OCI-LY7 (cell line): Measurements from ENCODE around the gene PIP4P1. TPM values are rescaled to one million over a fixed set of nuclear protein-coding genes. Genes with fewer than 3 reads are reported as not detected.
A peak's percentile ranks its signal among the peaks of the same experiment; 100 is the strongest.

Experiments
- BruUV-seq: library from RNA; stranded (reverse); fragments of 400-500 nt; replicated peaks from 2 replicates; lab custom pipeline; 2021; lab: Mats Ljungman, UMichigan
- CTCF ChIA-PET: fragments of 300-600 bp; sonication (Branson Sonifier 250); formaldehyde crosslinking; loops from one replicate; lab custom pipeline; 2022; ENCODE audit warnings: antibody characterized with exemption; ENCODE audit not compliant: unreplicated experiment; lab: Charles Lee
- POLR2A ChIA-PET: fragments of 300-600 bp; sonication (Branson Sonifier 250); formaldehyde crosslinking; loops from one replicate; lab custom pipeline; 2022; ENCODE audit warnings: antibody characterized with exemption; lab: Charles Lee
- DNase-seq: peaks from one replicate; pipeline ENCODE4 v3.0.0-alpha.2; 2015; ENCODE audit warnings: low spot score
- H2AFZ ChIP-seq: fragments of 200-600 bp; sonication (generic), shearing (Covaris generic); 2 replicates; pipeline ENCODE4 v1.6.1; 2014; ENCODE audit warnings: mild to moderate bottlenecking, antibody characterized with exemption, low read length, moderate library complexity
- H3K27ac ChIP-seq: fragments of 200-600 bp; sonication (generic); 2 replicates; pipeline ENCODE4 v1.5.1; 2014; ENCODE audit warnings: mixed run types, low read depth, mild to moderate bottlenecking, moderate library complexity, low read length, inconsistent platforms; ENCODE audit not compliant: poor library complexity, severe bottlenecking
- H3K36me3 ChIP-seq: fragments of 200-600 bp; sonication (generic); 2 replicates; pipeline ENCODE4 v1.6.1; 2014; ENCODE audit warnings: mild to moderate bottlenecking, antibody characterized with exemption, low read length, moderate library complexity, mixed read lengths; ENCODE audit not compliant: insufficient read depth
- H3K4me1 ChIP-seq: fragments of 200-600 bp; sonication (generic); 2 replicates; pipeline ENCODE4 v1.5.1; 2014; ENCODE audit warnings: mild to moderate bottlenecking, low read length; ENCODE audit not compliant: insufficient read depth, poor library complexity, severe bottlenecking
- H3K4me2 ChIP-seq: fragments of 200-600 bp; sonication (generic); 2 replicates; pipeline ENCODE4 v1.6.1; 2014; ENCODE audit warnings: mild to moderate bottlenecking, low read length
- H3K4me3 ChIP-seq: fragments of 200-600 bp; sonication (generic); 2 replicates; pipeline ENCODE4 v1.5.1; 2014; ENCODE audit warnings: mild to moderate bottlenecking, low read depth, low read length; ENCODE audit not compliant: poor library complexity, severe bottlenecking
- H3K79me2 ChIP-seq: fragments of 200-600 bp; sonication (generic); 2 replicates; pipeline ENCODE4 v1.6.1; 2016; ENCODE audit warnings: low read depth, mild to moderate bottlenecking, low read length, moderate library complexity, mixed read lengths; ENCODE audit not compliant: insufficient read depth
- H3K9me2 ChIP-seq: fragments of 200-600 bp; sonication (generic); 2 replicates; pipeline ENCODE4 v1.6.1; 2016; ENCODE audit warnings: mild to moderate bottlenecking, low read length, mixed read lengths; ENCODE audit not compliant: insufficient read depth
- H3K9me3 ChIP-seq: fragments of 200-600 bp; sonication (generic); 2 replicates; pipeline ENCODE4 v1.6.1; 2014; ENCODE audit warnings: mild to moderate bottlenecking, mixed run types, low read length, mixed read lengths
- H4K20me1 ChIP-seq: fragments of 200-600 bp; sonication (generic); 2 replicates; pipeline ENCODE4 v1.6.1; 2014; ENCODE audit warnings: mild to moderate bottlenecking, antibody characterized with exemption, low read length, moderate library complexity, mixed read lengths; ENCODE audit not compliant: insufficient read depth
- EZH2phosphoT487 ChIP-seq: fragments of 200-600 bp; sonication (generic); IDR thresholded peaks from 2 replicates; pipeline ENCODE4 v1.6.1; 2018; ENCODE audit warnings: low read depth, borderline replicate concordance, mild to moderate bottlenecking, mixed run types, antibody characterized with exemption, low read length, moderate library complexity, mixed read lengths
- intact Hi-C: fragments of 100-400 bp; cut with micrococcal nuclease; formaldehyde crosslinking; loops from one replicate; pipeline ENCODE4 v1.10.0; 2022; ENCODE audit not compliant: unreplicated experiment
- total RNA-seq, 2 experiments: library from RNA; depleted of rRNA in 1 of 2; stranded (reverse); fragments of >200 nt in 1 of 2; shearing (Covaris generic) in 1 of 2; gene quantifications; 2 replicates each; pipeline ENCODE4 v1.2.3, GENCODE V29; 2014 to 2022
- TF ChIP-seq, protein P1 (sequence below): fragments of 200-600 bp; sonication (generic); conservative IDR thresholded peaks from 2 replicates; pipeline ENCODE4 v1.5.1; 2014; ENCODE audit warnings: mild to moderate bottlenecking, antibody characterized with exemption, low read length, moderate library complexity, mixed read lengths

Gene PIP4P1
- total RNA-seq, 2 experiments from 2014 or later: 26.9 to 44.7 TPM

DNA sequence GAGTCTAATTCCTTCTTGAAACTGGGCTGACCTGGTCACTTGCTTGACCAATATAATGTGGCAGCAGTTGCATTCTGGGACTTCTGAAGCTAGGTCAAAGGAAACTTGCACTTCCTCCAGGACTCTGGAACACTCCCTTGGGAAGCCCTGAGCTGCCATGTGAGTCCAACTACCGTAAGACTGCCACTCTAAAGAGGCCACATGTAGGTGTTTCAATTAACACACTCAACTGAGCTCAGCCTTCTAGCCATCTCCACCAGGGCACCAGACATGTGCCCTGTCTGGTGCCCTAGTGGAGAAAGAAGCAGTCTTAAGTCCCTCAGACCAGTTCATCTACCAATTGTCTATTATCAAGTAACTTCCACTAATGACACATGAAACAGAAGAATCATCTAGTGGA is 41.8 kb downstream of the PIP4P1 start:
- H3K9me2 ChIP-seq: no peaks in the 10 kb centered on the region
- peak overlapping the region; percentile 13; the same call in 1 of the 2 replicates for H2AFZ ChIP-seq
- no peaks in the 10 kb centered on the region for H3K79me2 ChIP-seq
- no peak overlapping the region for H3K27ac ChIP-seq
- no peak for DNase-seq
- H3K4me2 ChIP-seq: no peak overlapping the region
- no peaks in the 10 kb centered on the region for H3K36me3 ChIP-seq
- H4K20me1 ChIP-seq: no peaks in the 10 kb centered on the region
- no peak for TF ChIP-seq EZH2phosphoT487
- no peaks in the 10 kb centered on the region for H3K9me3 ChIP-seq
- intact Hi-C loops: loop anchor here (5.0 kb wide), 1 partner anchor 263 kb away; the partner anchor contains the start of gene RNASE4
- H3K4me3 ChIP-seq: no peak overlapping the region
- BruUV-seq: no TSS peak
- H3K4me1 ChIP-seq: peaks cover 41% of the 10 kb centered on the region
- ChIA-PET CTCF (no interaction called here), POLR2A (interaction anchor here (0.7 to 1.3 kb wide), 4 partner anchors 10 to 670 kb away, joined by 3 to 4 read pairs (median 3); partner anchors contain the start of gene PIP4P1)

DNA sequence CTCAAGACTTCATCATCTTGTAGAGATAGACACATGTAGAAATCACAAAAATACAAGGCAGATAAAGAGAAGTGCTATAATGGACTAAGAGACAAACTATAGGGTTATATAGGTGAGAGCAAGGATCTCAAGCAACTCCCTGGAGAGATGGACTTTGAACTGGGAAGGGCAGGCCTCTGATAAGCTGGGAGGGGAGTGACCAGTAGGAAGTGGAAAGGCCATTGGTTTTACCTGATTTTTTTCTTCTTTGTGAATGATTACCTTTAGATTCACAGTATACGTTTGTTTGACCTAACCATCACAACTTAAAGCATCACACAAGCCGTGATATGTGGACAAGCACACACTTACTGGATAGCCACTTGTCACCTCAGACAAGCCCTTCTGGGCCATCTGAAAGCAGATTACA is 42.7 kb downstream of the PIP4P1 start:
- POLR2A ChIA-PET: no interaction called here
- peaks cover 50% of the 10 kb centered on the region for H3K4me1 ChIP-seq
- H3K9me2 ChIP-seq: no peaks in the 10 kb centered on the region
- H3K36me3 ChIP-seq: no peaks in the 10 kb centered on the region
- no peaks in the 10 kb centered on the region for H3K79me2 ChIP-seq
- no peak overlapping the region for H3K4me3 ChIP-seq
- no peaks in the 10 kb centered on the region for H4K20me1 ChIP-seq
- H3K27ac ChIP-seq: no peak overlapping the region
- no peaks in the 10 kb centered on the region for H3K9me3 ChIP-seq
- intact Hi-C loops: loop anchor here (5.0 kb wide), 1 partner anchor 264 kb away; the partner anchor contains the start of gene RNASE4
- DNase-seq: no peak
- CTCF ChIA-PET: no interaction called here
- no peak for TF ChIP-seq EZH2phosphoT487
- TF ChIP-seq, protein P1, sequence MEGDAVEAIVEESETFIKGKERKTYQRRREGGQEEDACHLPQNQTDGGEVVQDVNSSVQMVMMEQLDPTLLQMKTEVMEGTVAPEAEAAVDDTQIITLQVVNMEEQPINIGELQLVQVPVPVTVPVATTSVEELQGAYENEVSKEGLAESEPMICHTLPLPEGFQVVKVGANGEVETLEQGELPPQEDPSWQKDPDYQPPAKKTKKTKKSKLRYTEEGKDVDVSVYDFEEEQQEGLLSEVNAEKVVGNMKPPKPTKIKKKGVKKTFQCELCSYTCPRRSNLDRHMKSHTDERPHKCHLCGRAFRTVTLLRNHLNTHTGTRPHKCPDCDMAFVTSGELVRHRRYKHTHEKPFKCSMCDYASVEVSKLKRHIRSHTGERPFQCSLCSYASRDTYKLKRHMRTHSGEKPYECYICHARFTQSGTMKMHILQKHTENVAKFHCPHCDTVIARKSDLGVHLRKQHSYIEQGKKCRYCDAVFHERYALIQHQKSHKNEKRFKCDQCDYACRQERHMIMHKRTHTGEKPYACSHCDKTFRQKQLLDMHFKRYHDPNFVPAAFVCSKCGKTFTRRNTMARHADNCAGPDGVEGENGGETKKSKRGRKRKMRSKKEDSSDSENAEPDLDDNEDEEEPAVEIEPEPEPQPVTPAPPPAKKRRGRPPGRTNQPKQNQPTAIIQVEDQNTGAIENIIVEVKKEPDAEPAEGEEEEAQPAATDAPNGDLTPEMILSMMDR: no peak
- no TSS peak for BruUV-seq
- H3K4me2 ChIP-seq: no peak overlapping the region
- no peak overlapping the region for H2AFZ ChIP-seq

DNA sequence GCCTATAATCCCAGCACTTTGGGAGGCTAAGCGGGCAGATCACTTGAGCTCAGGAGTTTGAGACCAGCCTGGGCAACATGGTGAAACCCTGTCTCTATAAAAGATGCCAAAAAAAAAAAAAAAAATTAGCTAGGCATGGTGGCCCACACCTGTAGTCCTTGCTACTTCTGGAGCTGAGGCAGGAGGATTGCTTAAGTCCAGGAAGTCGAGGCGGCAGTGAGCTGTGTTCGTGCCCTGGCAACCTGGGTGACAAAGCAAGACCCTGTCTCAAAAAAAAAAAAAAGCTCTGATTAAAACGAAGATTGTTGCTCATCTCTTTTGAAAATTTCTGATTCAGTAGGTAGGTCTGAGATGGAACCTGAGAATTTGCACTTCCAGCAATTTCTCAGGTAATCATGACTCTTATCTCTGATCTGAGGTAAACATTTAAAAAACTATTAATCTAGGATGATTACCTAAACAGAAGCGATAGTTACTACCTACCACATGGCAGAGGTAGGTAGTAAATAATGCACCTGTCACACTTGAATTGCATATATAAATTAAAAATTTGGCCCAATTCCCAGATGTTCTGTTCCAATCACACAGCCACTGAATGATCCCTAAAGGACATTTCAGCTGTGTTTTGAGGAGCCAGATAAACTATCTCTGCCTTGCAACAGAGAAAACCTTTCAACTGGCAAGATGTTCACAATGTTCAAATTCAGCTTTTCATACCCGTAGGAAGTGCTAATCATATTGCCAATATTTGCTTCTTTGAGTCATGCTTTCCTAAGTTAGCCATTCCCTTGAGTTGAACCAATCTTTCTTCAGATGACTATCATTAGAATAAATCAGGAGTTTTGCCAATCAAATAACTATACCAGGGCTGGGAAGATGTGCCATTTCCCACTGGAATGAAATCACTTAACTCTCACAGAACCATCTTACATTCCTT is 43.7 kb downstream of the PIP4P1 start:
- no peaks in the 10 kb centered on the region for H3K9me3 ChIP-seq
- no peak overlapping the region for H3K4me3 ChIP-seq
- no TSS peak for BruUV-seq
- peak; percentile 23 for DNase-seq
- H3K27ac ChIP-seq: no peak overlapping the region
- intact Hi-C loops: loop anchor here (5.0 kb wide), 1 partner anchor 265 kb away; the partner anchor contains the start of gene RNASE4
- no peaks in the 10 kb centered on the region for H4K20me1 ChIP-seq
- H3K4me2 ChIP-seq: no peak overlapping the region
- H3K79me2 ChIP-seq: no peaks in the 10 kb centered on the region; the same call in 1 of the 2 replicates
- CTCF ChIA-PET: no interaction called here
- H2AFZ ChIP-seq: peak overlapping the region; percentile 7; the same call in 1 of the 2 replicates
- H3K36me3 ChIP-seq: no peaks in the 10 kb centered on the region
- POLR2A ChIA-PET: interaction anchor here (0.7 to 1.1 kb wide), 9 partner anchors 35 to 109 kb away, joined by 3 to 7 read pairs (median 4); partner anchors contain the start of genes APEX1, CCNB1IP1, OSGEP and PIP4P1
- no peak for TF ChIP-seq EZH2phosphoT487
- H3K9me2 ChIP-seq: no peaks in the 10 kb centered on the region
- peaks cover 46% of the 10 kb centered on the region for H3K4me1 ChIP-seq
